Hypothalamus (tissue), 51 donors: ENCODE results near the gene CDC14B.

ENCODE experiments used
- DNase-seq, 51 donors: peaks; one replicate each; lab custom pipeline; 2025; lab: John Stamatoyannopoulos, UW

CDC14B gene

DNA sequence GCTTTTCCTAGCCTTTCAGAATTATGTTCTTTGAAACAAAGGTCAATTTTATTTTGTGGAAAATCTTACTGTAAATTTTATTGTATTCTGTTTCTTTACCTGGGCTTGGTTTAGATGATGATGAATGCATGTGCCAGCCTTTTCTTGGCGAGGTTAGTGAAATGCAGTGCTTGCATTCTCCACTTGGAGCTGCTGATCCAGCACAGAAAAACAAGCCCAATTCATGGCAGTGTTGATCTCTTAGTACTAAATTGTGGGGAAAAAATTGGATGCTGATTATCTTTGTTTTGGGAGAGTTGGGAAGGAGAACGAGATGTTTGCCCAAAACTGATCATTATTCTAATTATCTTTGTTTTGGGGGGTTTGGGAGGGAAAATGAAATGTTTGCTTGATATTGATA, 166.0 kb downstream of the CDC14B start:
- DNase-seq: peak in 22 of 51 donors; percentile 2 to 54 (median 16)

DNA sequence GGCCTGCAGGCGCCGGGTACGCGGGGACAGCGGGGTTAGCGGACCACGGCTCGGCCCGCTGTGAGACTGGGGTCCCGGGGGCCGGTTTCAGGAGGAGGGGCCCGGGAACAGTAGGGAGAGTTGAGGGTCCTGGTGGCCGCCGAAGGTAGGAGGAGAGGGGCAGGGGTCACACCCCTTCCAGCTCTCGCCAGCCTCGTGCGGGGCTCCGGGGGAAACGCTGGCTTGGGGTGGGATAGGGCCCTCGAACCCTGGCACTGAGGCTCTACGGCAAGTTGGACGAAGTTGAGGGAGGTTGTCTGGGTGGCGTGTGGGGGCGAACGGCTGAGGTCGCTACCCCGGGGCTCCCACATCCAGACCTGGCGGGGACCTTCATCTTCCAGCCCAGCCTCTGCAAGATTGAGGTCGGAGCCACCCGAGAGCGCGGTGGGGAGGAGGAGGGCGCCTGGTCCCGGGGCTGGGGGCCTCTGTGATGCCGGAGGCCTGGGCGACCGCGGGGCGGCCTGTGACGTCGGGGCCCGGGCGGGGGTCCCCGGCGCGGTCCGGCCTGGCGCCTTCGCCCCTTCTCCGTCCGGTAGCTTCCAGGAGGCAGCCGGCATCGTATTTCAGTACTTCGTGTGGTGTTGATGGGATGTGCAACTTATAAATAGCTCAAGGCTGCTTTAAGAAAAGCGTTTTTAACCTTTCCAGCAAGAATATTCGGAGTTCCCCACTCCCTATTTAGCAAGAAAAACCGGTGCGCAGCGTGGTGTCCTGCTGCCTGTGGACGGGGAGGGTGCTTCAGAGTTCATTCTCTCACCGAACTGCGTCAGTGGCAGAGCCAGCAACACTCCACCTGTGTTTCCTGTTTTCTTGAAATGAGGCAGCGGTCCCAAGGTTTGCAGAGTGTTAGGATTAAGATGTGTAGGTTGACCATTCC, 168.8 kb downstream of the CDC14B start:
- DNase-seq: peak in 28 of 51 donors; percentile 6 to 64 (median 28)
